GM18505 (cell line): ENCODE data around the gene RPL19.
"Not testable (repeated sequence)": the region's sequence is repeated elsewhere in the genome, so short reads cannot be mapped to it uniquely, and the experiment has no call there.

Experiments
- ATAC-seq: cut with Tn5 transposase; IDR thresholded peaks from one replicate; pipeline ENCODE4 v1.9.1; 2021; ENCODE audit not compliant: unreplicated experiment
- POLR2A ChIP-seq: IDR thresholded peaks from 4 replicates; pipeline ENCODE4 v1.6.1; 2011; ENCODE audit warnings: borderline replicate concordance; ENCODE audit not compliant: insufficient read depth, insufficient read length; ENCODE audit errors: extremely low read depth

RPL19 gene

GRCh38 chr17:39167476-39167875 is 32.6 kb upstream of the RPL19 start:
- TF ChIP-seq POLR2A = no peak
- no peak for ATAC-seq

- ATAC-seq = not testable (repeated sequence)
These were observed 31.6 kb upstream of the RPL19 start for GRCh38 chr17:39168503-39168902.

GRCh38 chr17:39169101-39169500 is 31.0 kb upstream of the RPL19 start:
- ATAC-seq = no peak
- TF ChIP-seq POLR2A = no peak

GRCh38 chr17:39169518-39169917 is 30.6 kb upstream of the RPL19 start:
- no peak for TF ChIP-seq POLR2A
- ATAC-seq = no peak

GRCh38 chr17:39170109-39170508 is 30.0 kb upstream of the RPL19 start:
- no peak for TF ChIP-seq POLR2A
- no peak for ATAC-seq

GRCh38 chr17:39170558-39170957 is 29.5 kb upstream of the RPL19 start:
- no peak for TF ChIP-seq POLR2A
- ATAC-seq = no peak

- TF ChIP-seq POLR2A = no peak
- ATAC-seq = no peak
These were observed 28.1 kb upstream of the RPL19 start for GRCh38 chr17:39171933-39172332.

GRCh38 chr17:39173080-39173479 is 27.0 kb upstream of the RPL19 start:
- no peak for ATAC-seq
- no peak for TF ChIP-seq POLR2A

- no peak for ATAC-seq
- no peak for TF ChIP-seq POLR2A
These were observed 26.4 kb upstream of the RPL19 start for GRCh38 chr17:39173526-39174274.

GRCh38 chr17:39174920-39175694 is 25.0 kb upstream of the RPL19 start:
- no peak for ATAC-seq
- no peak for TF ChIP-seq POLR2A

GRCh38 chr17:39175695-39176093 is 24.4 kb upstream of the RPL19 start:
- TF ChIP-seq POLR2A = no peak
- ATAC-seq = no peak

- TF ChIP-seq POLR2A = no peak
- no peak for ATAC-seq
These were observed 22.8 kb upstream of the RPL19 start for GRCh38 chr17:39177256-39177655.

- TF ChIP-seq POLR2A = no peak
- no peak for ATAC-seq
These were observed 21.5 kb upstream of the RPL19 start for GRCh38 chr17:39178536-39178935.

GRCh38 chr17:39181303-39181702 is 18.8 kb upstream of the RPL19 start:
- ATAC-seq = no peak
- no peak for TF ChIP-seq POLR2A

- ATAC-seq = no peak
- TF ChIP-seq POLR2A = no peak
These were observed 17.0 kb upstream of the RPL19 start for GRCh38 chr17:39183045-39183444.

- TF ChIP-seq POLR2A = no peak
- ATAC-seq = no peak
These were observed 16.4 kb upstream of the RPL19 start for GRCh38 chr17:39183720-39184119.
